KOPT-K1 (cell line): ENCODE results near the gene TAS2R42.

Experiments used
- H3K27ac ChIP-seq: fragments of 200-600 bp; sonication (generic); 2 replicates; pipeline ENCODE4 v1.5.1; 2016; ENCODE audit warnings: antibody characterized with exemption, mild to moderate bottlenecking, low read depth, low read length; ENCODE audit not compliant: poor library complexity, severe bottlenecking
- H3K36me3 ChIP-seq: fragments of 200-600 bp; sonication (generic); 2 replicates; pipeline ENCODE4 v1.5.1; 2017; ENCODE audit warnings: antibody characterized with exemption, mild to moderate bottlenecking, low read length, moderate library complexity; ENCODE audit not compliant: insufficient read depth
- H3K9me3 ChIP-seq: fragments of 200-600 bp; sonication (generic); 2 replicates; pipeline ENCODE4 v1.5.1; 2017; ENCODE audit warnings: antibody characterized with exemption, low read length, mild to moderate bottlenecking; ENCODE audit not compliant: insufficient read depth, poor library complexity, severe bottlenecking

TAS2R42 gene

DNA sequence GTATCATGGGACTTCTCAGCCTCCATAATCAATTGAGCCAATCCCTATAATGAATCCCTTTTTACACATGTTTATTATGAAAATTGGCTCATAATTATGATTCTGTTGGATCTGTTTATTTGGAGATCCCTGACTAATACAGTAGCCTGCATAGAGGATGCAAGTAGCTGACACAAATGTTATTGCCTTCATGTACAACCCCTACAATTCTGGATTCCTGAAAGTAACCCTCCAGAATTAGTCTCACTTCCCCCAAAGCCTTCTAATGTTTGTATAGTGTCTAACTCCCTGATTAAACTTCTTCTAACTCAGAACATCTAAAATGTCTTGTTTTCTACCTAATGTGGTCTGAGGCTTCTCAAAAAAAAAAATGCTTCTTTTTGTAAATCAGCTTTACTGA, 22.4 kb downstream of the TAS2R42 start:
- Histone ChIP-seq H3K9me3 (peaks cover 2% of the 10 kb centered on the region), H3K36me3 (peaks cover 89% of the 10 kb centered on the region), H3K27ac (no peak overlapping the region)

DNA sequence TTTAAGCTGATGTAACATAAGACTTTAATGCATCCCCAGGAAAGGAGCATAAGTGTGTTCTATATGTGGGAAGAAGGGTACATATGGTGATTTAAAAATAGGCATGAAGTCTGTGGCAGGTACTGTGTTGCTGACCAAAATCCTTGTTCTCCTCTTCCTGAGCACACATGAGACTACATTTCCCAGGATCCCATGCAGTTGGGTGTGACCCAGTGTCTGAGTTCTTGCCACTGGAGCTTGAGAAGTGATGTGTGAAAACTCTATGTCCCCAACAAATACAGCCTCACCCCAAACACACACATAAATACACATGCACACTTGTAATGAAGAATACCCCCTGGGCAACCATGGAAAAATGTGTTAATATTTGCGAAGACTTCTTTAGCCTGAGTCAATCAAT, 24.2 kb downstream of the TAS2R42 start:
- H3K36me3 ChIP-seq = peaks cover 86% of the 10 kb centered on the region
- no peak overlapping the region for H3K27ac ChIP-seq
- peaks cover 14% of the 10 kb centered on the region for H3K9me3 ChIP-seq

DNA sequence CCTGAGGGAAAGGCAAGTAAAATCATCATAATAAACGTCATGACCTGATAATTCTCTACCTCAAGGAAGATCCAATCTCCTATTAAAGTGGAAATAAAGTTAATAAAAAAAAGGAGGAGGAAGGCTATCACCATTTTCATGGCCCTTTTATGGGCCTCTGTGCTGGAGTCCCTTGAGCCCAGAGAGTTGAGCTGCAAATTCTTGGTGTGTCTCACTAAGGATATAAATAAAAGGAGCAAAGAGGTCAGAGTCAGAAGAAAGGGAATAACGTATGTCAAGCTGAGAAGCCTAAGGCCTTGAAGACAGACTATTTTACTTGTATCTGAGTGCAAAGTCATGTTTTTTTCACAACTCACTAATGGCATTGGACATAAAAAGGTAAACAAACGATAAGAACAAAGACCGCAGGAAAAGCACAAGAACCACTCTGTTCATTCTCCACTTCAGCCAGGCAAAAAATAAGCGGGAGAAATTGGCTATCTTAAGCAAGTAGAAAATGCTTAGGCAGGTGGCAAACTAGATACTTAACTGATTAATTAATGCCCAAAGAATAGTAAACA, 27.8 kb downstream of the TAS2R42 start:
- H3K36me3 ChIP-seq = peaks cover 69% of the 10 kb centered on the region
- no peak overlapping the region for H3K27ac ChIP-seq
- H3K9me3 ChIP-seq = peaks cover 48% of the 10 kb centered on the region

DNA sequence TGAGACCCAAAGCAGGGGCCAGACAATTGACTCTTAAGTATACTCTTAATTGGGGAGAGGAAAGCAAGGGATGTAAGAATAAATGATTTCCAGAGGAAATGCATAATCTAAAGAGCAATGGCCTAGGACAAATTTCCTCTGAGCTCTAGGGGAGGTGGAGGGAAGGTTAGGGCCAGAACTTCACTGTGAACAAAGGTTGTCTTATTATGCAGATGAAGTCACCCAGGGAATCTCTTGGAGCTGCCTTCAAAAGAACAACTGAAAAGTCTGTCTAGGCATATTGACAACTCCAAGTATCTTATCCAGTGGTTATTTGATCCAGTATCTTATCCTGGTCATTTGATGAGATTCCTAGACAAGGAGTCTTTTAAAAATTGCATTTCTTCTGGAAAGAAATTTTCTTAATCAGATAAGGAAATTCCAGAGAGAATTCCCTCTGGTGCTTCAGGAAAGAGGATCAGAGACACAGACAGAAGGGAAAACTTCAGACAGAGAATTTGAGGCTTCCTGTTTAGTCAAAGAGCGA, 32.3 kb downstream of the TAS2R42 start:
- Histone ChIP-seq H3K27ac (no peak overlapping the region), H3K36me3 (peaks cover 51% of the 10 kb centered on the region), H3K9me3 (peaks cover 71% of the 10 kb centered on the region)

DNA sequence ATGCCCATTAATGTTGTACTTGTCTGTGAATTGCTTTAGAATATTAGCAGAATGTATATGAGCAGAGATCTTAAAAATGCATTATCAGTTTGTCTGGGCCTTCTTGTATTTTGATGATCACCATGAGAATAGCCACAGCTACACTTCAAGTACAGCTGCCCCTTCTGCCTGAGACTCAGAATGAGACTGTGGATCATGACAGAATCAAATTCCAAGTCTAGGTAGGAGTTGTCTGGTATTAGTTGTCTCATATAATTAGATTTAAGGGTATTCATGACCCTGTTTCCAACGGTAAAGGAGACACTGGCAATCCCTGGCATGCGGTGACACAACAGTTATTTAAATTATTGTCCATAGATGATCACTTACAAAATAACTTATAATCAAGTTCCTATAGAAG, 34.0 kb downstream of the TAS2R42 start:
- H3K9me3 ChIP-seq = peaks cover 61% of the 10 kb centered on the region

DNA sequence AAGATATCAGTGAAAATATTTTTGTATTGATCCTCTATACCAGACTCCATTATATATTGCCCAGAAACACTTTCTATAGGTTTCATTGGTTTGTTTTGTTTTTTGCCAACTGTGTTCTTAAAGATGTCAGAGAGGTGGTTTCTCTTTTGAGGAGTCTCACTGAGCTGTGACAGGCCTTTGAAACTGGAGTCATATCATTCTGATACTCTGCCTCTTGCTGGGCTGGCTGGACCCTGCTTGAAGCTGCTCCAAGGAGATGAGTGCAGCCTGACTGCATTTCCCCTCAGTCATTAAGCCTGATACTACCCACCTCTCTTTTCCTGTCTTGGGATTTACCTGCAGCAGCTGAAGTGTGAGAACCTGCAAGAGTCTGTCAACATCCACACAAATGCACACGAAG, 35.9 kb downstream of the TAS2R42 start:
- Histone ChIP-seq H3K36me3 (peaks cover 37% of the 10 kb centered on the region), H3K9me3 (peaks cover 47% of the 10 kb centered on the region), H3K27ac (no peak overlapping the region)

More for the DNA sequence above, 34.0 kb downstream of the TAS2R42 start:
- H3K27ac ChIP-seq = no peak overlapping the region
- peaks cover 40% of the 10 kb centered on the region for H3K36me3 ChIP-seq

DNA sequence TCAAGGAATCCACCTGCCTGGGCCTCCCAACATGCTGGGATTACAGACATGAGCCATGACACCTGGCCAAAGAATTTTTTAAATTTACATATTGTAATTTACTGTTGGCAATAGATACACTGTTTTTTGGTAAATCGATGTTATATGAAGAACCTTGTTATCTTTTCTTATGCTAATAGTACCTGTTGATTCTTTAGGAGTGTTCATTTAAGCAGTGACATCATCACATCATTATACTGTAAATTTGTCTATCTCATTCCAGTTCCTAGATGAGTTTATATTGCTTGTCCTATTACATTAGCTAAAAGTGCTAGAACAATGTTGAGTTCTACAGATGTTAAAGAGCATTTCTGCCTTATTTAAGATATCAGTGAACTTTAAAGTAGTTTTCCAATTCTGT, 39.3 kb downstream of the TAS2R42 start:
- Histone ChIP-seq H3K27ac (no peak overlapping the region), H3K9me3 (peaks cover 43% of the 10 kb centered on the region), H3K36me3 (peaks cover 27% of the 10 kb centered on the region)

DNA sequence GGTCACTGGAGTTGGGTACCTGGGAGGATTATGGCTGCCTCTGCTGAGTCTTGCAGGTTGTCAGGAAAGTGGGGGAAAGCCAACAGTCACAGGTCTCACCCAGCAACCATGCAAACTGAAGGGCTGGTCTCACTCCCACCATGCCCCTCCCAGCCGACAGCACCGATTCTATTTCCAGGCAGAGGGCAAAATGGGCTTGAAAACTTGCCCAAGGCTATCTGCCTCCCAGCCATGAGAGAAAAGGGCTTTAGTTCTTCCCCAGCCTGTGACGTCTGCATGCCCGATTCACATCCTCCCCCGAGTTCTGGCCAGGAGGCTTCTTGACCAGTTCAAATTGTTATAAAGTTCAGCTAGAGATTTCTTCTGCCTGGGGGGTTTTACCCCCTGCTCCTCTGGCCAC, 42.4 kb downstream of the TAS2R42 start:
- Histone ChIP-seq H3K9me3 (peaks cover 41% of the 10 kb centered on the region), H3K36me3 (peaks cover 41% of the 10 kb centered on the region), H3K27ac (no peak overlapping the region)

DNA sequence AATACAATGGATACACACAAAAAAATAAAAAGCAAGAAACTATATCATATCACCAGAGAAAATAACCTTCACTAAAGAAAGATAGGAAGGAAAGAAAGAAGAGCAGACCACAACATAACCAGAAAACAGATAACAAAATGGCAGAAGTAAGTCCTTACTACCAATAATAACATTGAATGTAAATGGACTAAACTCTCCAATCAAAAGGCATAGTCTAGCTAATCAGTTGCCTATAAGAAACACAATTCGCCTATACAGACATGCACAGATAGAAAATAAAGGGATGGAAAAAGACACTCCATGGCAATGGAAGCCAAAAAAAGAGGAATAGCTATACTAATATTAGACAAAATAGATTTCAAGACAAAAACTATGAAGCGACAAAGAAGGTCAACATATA, 43.4 kb downstream of the TAS2R42 start:
- peaks cover 41% of the 10 kb centered on the region for H3K9me3 ChIP-seq
- no peak overlapping the region for H3K27ac ChIP-seq
- H3K36me3 ChIP-seq = peaks cover 41% of the 10 kb centered on the region

DNA sequence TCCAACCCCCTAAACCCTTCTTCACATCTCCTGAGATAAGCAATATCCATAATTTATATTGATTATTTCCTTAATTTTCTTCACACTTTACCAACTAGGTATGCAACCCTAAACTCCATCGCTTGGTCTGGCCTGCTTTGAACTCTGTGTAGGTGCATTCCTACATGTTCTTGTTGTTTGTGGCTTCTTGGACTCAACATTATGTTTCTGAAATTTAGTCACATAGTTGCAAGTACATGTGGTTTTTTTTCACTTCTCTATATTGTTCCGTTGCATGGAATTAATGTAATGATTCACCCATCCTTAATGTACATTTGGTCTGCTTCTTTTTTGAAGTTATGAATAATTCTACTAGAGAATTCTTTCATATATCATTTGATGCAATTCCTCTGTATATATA, 50.7 kb downstream of the TAS2R42 start:
- Histone ChIP-seq H3K36me3 (peaks cover 22% of the 10 kb centered on the region; the same call in 1 of the 2 replicates), H3K9me3 (peaks cover 15% of the 10 kb centered on the region), H3K27ac (no peak overlapping the region)
